Mucosa of rectum (tissue), 2 donors: Measurements from ENCODE around the gene ARHGAP10.
"Not testable (repeated sequence)": the region's sequence is repeated elsewhere in the genome, so short reads cannot be mapped to it uniquely, and the experiment has no call there.

Experiments
- H3K27ac ChIP-seq, 2 donors: one replicate each; pipeline ENCODE4 v1.7.0; 2013; ENCODE audit warnings: inconsistent platforms in 2 of 2, low read depth in 2 of 2, low read length in 2 of 2
- H3K27me3 ChIP-seq, 2 donors: one replicate each; pipeline ENCODE4 v1.7.0; 2013; ENCODE audit warnings: low read length in 2 of 2; ENCODE audit not compliant: control insufficient read depth in 2 of 2, insufficient read depth in 2 of 2
- H3K36me3 ChIP-seq, 2 donors: one replicate each; pipeline ENCODE4 v1.7.0; 2013; ENCODE audit warnings: low read length in 2 of 2; ENCODE audit not compliant: control insufficient read depth in 2 of 2, insufficient read depth in 2 of 2
- H3K4me1 ChIP-seq, 2 donors: one replicate each; pipeline ENCODE4 v1.7.0; 2013; ENCODE audit warnings: low read length in 2 of 2, mild to moderate bottlenecking in 1 of 2; ENCODE audit not compliant: control insufficient read depth in 2 of 2, insufficient read depth in 2 of 2
- H3K4me3 ChIP-seq, 2 donors: one replicate each; pipeline ENCODE4 v1.7.0; 2013; ENCODE audit warnings: low read length in 2 of 2
- H3K9ac ChIP-seq, 2 donors: one replicate each; pipeline ENCODE4 v1.7.0; 2013; ENCODE audit warnings: low read length in 2 of 2, low read depth in 1 of 2, mild to moderate bottlenecking in 1 of 2
- H3K9me3 ChIP-seq, 2 donors: one replicate each; pipeline ENCODE4 v1.7.0; 2013; ENCODE audit warnings: low read length in 2 of 2; ENCODE audit not compliant: control insufficient read depth in 2 of 2
- donor health status: healthy.
- donor health status: Normal muscosa, but diverticular disease.

Gene ARHGAP10

GRCh38 chr4:147789596-147789995, 57.7 kb downstream of the ARHGAP10 start:
- Histone ChIP-seq H3K9ac (no peak overlapping the region), H3K27ac (no peak overlapping the region), H3K4me3 (no peak overlapping the region), H3K9me3 (no peaks in the 10 kb centered on the region), H3K27me3 (no peaks in the 10 kb centered on the region), H3K36me3 (no peaks in the 10 kb centered on the region), H3K4me1 (no peaks in the 10 kb centered on the region)

GRCh38 chr4:147790412-147790811, 58.5 kb downstream of the ARHGAP10 start:
- Histone ChIP-seq H3K27me3 (no peaks in the 10 kb centered on the region), H3K9me3 (no peaks in the 10 kb centered on the region), H3K4me1 (no peaks in the 10 kb centered on the region), H3K36me3 (no peaks in the 10 kb centered on the region), H3K9ac (no peak overlapping the region), H3K4me3 (no peak overlapping the region), H3K27ac (no peak overlapping the region)

- H3K9ac ChIP-seq: no peak overlapping the region
- H3K4me1 ChIP-seq: no peaks in the 10 kb centered on the region
- H3K9me3 ChIP-seq: no peaks in the 10 kb centered on the region
- no peaks in the 10 kb centered on the region for H3K27me3 ChIP-seq
- no peak overlapping the region for H3K4me3 ChIP-seq
- H3K36me3 ChIP-seq: no peaks in the 10 kb centered on the region
- no peak overlapping the region for H3K27ac ChIP-seq
These were observed 59.5 kb downstream of the ARHGAP10 start for GRCh38 chr4:147791341-147791740.

GRCh38 chr4:147791865-147792264, 60.0 kb downstream of the ARHGAP10 start:
- no peak overlapping the region for H3K27ac ChIP-seq
- no peaks in the 10 kb centered on the region for H3K36me3 ChIP-seq
- H3K27me3 ChIP-seq: no peaks in the 10 kb centered on the region
- H3K4me1 ChIP-seq: no peaks in the 10 kb centered on the region
- H3K9ac ChIP-seq: no peak overlapping the region
- no peak overlapping the region for H3K4me3 ChIP-seq
- H3K9me3 ChIP-seq: no peaks in the 10 kb centered on the region

- H3K9me3 ChIP-seq: no peaks in the 10 kb centered on the region
- H3K4me1 ChIP-seq: no peaks in the 10 kb centered on the region
- H3K27me3 ChIP-seq: no peaks in the 10 kb centered on the region
- no peak overlapping the region for H3K27ac ChIP-seq
- no peak overlapping the region for H3K4me3 ChIP-seq
- H3K36me3 ChIP-seq: no peaks in the 10 kb centered on the region
- H3K9ac ChIP-seq: no peak overlapping the region
These were observed 61.9 kb downstream of the ARHGAP10 start for GRCh38 chr4:147793569-147794313.

- Histone ChIP-seq H3K4me1 (no peaks in the 10 kb centered on the region), H3K9me3 (no peaks in the 10 kb centered on the region), H3K9ac (no peak overlapping the region), H3K36me3 (no peaks in the 10 kb centered on the region), H3K27me3 (no peaks in the 10 kb centered on the region), H3K27ac (no peak overlapping the region), H3K4me3 (no peak overlapping the region)
These were observed 62.4 kb downstream of the ARHGAP10 start for GRCh38 chr4:147794314-147794680.

GRCh38 chr4:147794787-147795413, 63.0 kb downstream of the ARHGAP10 start:
- Histone ChIP-seq H3K36me3 (no peaks in the 10 kb centered on the region), H3K9ac (no peak overlapping the region), H3K27me3 (no peaks in the 10 kb centered on the region), H3K4me3 (no peak overlapping the region), H3K9me3 (no peaks in the 10 kb centered on the region), H3K27ac (no peak overlapping the region), H3K4me1 (peaks cover 0 to under 1% of the 10 kb centered on the region in 2 donors)

GRCh38 chr4:147799057-147799456, 67.2 kb downstream of the ARHGAP10 start:
- H3K27ac ChIP-seq, H3K9ac ChIP-seq, H3K36me3 ChIP-seq, H3K4me3 ChIP-seq, H3K4me1 ChIP-seq, H3K27me3 ChIP-seq, H3K9me3 ChIP-seq: not testable (repeated sequence)

GRCh38 chr4:147799986-147800555, 68.2 kb downstream of the ARHGAP10 start:
- Histone ChIP-seq H3K27ac (no peak overlapping the region), H3K9ac (no peak overlapping the region), H3K4me3 (no peak overlapping the region), H3K9me3 (no peaks in the 10 kb centered on the region), H3K27me3 (no peaks in the 10 kb centered on the region), H3K36me3 (no peaks in the 10 kb centered on the region), H3K4me1 (peaks cover 0 to 4% of the 10 kb centered on the region in 2 donors)

- H3K4me3 ChIP-seq: no peak overlapping the region
- no peak overlapping the region for H3K9ac ChIP-seq
- no peak overlapping the region for H3K27ac ChIP-seq
- H3K9me3 ChIP-seq: no peaks in the 10 kb centered on the region
- H3K36me3 ChIP-seq: no peaks in the 10 kb centered on the region
- peaks cover 0 to 4% of the 10 kb centered on the region in 2 donors for H3K4me1 ChIP-seq
- no peaks in the 10 kb centered on the region for H3K27me3 ChIP-seq
These were observed 69.9 kb downstream of the ARHGAP10 start for GRCh38 chr4:147801820-147802219.
